HG03159 (cell line): ENCODE measurements around the gene HES1.
A peak's percentile ranks its signal among the peaks of the same experiment; 100 is the strongest.

ENCODE experiments used
- ATAC-seq: cut with Tn5 transposase; IDR thresholded peaks from one replicate; pipeline ENCODE4 v1.9.1; 2021; ENCODE audit warnings: mild to moderate bottlenecking, moderate library complexity; ENCODE audit not compliant: unreplicated experiment

Gene HES1

GRCh38 chr3:194101592-194102432 lies 34.1 kb upstream of the HES1 start:
- peak; percentile 12 for ATAC-seq

- ATAC-seq: no peak
These were observed 33.5 kb upstream of the HES1 start for GRCh38 chr3:194102436-194102835.

- no peak for ATAC-seq
These were observed 32.4 kb upstream of the HES1 start for GRCh38 chr3:194103505-194103904.

GRCh38 chr3:194103983-194104751 lies 31.8 kb upstream of the HES1 start:
- no peak for ATAC-seq

GRCh38 chr3:194105292-194105691 lies 30.7 kb upstream of the HES1 start:
- no peak for ATAC-seq

GRCh38 chr3:194107107-194107506 lies 28.8 kb upstream of the HES1 start:
- ATAC-seq: no peak

- ATAC-seq: no peak
These were observed 26.6 kb upstream of the HES1 start for GRCh38 chr3:194109192-194109863.

- no peak for ATAC-seq
These were observed 25.5 kb upstream of the HES1 start for GRCh38 chr3:194110483-194110882.

- ATAC-seq: no peak
These were observed 24.6 kb upstream of the HES1 start for GRCh38 chr3:194111336-194111735.

GRCh38 chr3:194112120-194113106 lies 23.5 kb upstream of the HES1 start:
- ATAC-seq: no peak

GRCh38 chr3:194114123-194114522 lies 21.8 kb upstream of the HES1 start:
- ATAC-seq: no peak

- ATAC-seq: no peak
These were observed 18.7 kb upstream of the HES1 start for GRCh38 chr3:194117104-194117845.

GRCh38 chr3:194118920-194119319 lies 17.0 kb upstream of the HES1 start:
- no peak for ATAC-seq

- no peak for ATAC-seq
These were observed 15.9 kb upstream of the HES1 start for GRCh38 chr3:194119831-194120590.

GRCh38 chr3:194120789-194121770 lies 14.9 kb upstream of the HES1 start:
- ATAC-seq: no peak

GRCh38 chr3:194121891-194122631 lies 13.9 kb upstream of the HES1 start:
- no peak for ATAC-seq

- ATAC-seq: no peak
These were observed 12.2 kb upstream of the HES1 start for GRCh38 chr3:194123726-194124125.
